Kidney epithelial cell (primary cell): ENCODE measurements around the gene ESR1. TPM values are rescaled to one million over a fixed set of nuclear protein-coding genes. Genes with fewer than 3 reads are reported as not detected.

ENCODE experiments used
- DNase-seq: peaks from one replicate; pipeline ENCODE4 v3.0.0-alpha.2; 2010; ENCODE audit warnings: low read depth
- H3K27me3 ChIP-seq: 2 replicates; pipeline ENCODE4 v1.6.0; 2011; ENCODE audit warnings: low read length; ENCODE audit not compliant: control insufficient read depth, insufficient read depth
- H3K36me3 ChIP-seq: 2 replicates; pipeline ENCODE4 v1.5.1; 2011; ENCODE audit warnings: low read length; ENCODE audit not compliant: control insufficient read depth, insufficient read depth
- H3K4me3 ChIP-seq: 2 replicates; pipeline ENCODE4 v1.5.1; 2011; ENCODE audit warnings: low read depth, mild to moderate bottlenecking, control low read depth, low read length
- total RNA-seq: library from RNA; depleted of rRNA; stranded (reverse); fragments of >200 nt; gene quantifications from 2 replicates; pipeline ENCODE4 v1.2.3, GENCODE V29; 2015
- TF ChIP-seq, protein P1 (sequence below): IDR thresholded peaks from 2 replicates; pipeline ENCODE4 v1.5.1; 2011; ENCODE audit warnings: mild to moderate bottlenecking, moderate library complexity, low read length, control low read depth, inconsistent platforms; ENCODE audit not compliant: insufficient read depth, poor library complexity, severe bottlenecking

The ESR1 gene
- total RNA-seq, 1 donor from 2014 or later = not detected

DNA sequence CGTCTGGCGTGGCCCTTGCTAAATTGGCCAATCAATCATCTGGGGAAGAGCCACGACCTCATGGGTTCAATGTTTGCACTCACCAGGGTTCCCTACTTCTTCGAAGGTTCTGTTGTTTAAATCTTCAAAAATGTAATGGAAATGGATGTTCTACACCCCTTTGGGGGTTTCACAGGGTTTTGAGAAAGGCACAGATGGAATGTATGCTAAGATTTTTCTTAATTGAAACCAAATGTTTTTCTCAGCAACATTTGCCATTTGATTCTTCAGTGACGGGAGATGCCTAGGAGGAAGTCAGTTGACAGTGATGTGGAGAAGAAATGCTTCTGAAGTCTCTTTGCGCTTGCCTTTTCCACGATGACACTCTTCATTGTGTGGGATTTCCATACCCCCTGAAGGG, 312.3 kb downstream of the ESR1 start:
- TF ChIP-seq, protein P1, sequence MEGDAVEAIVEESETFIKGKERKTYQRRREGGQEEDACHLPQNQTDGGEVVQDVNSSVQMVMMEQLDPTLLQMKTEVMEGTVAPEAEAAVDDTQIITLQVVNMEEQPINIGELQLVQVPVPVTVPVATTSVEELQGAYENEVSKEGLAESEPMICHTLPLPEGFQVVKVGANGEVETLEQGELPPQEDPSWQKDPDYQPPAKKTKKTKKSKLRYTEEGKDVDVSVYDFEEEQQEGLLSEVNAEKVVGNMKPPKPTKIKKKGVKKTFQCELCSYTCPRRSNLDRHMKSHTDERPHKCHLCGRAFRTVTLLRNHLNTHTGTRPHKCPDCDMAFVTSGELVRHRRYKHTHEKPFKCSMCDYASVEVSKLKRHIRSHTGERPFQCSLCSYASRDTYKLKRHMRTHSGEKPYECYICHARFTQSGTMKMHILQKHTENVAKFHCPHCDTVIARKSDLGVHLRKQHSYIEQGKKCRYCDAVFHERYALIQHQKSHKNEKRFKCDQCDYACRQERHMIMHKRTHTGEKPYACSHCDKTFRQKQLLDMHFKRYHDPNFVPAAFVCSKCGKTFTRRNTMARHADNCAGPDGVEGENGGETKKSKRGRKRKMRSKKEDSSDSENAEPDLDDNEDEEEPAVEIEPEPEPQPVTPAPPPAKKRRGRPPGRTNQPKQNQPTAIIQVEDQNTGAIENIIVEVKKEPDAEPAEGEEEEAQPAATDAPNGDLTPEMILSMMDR = no peak
- no peaks in the 10 kb centered on the region for H3K27me3 ChIP-seq
- H3K4me3 ChIP-seq = no peak overlapping the region
- DNase-seq = no peak
- H3K36me3 ChIP-seq = no peaks in the 10 kb centered on the region

DNA sequence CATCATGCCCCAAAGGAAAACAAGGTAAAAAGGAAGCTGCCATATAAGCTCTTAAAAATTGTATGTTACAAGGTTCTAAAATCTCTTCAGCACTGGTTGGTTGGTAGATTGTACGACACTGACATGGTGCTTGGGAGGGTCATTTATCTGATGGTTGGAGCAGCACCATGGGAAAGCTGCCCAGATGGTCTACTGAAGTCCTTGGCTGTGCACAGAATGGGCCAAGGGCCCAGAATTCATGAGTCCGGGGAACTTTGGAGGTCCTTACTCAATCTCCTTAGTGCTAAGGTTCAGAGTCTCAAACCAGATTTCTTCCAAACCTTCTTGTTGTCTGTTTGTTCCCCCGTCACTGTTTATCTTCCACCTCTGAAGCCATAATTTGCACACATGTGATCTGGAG, 314.4 kb downstream of the ESR1 start:
- TF ChIP-seq, protein P1 = no peak
- Histone ChIP-seq H3K4me3 (no peak overlapping the region), H3K27me3 (no peaks in the 10 kb centered on the region), H3K36me3 (no peaks in the 10 kb centered on the region)
- DNase-seq = no peak

DNA sequence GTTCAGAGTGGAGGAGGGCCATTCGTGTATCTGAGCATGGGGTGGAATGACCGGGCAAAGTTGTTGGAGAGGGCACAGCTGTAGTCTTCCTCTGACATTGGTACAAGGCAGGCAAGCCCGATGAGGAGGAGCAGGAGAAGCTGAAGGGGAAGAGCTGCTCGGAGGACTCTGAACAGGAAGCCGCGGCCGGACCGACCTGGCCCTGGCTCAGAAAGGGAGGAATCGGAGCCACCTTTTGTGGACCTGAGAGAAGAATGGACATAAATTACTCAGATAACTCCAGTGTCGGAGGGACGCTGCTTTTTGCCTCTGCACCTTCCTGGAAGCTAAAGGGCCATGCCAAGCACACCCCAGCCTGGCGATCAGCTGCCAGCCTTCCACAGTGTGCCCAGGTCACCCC, 315.0 kb downstream of the ESR1 start:
- DNase-seq = no peak
- H3K36me3 ChIP-seq = no peaks in the 10 kb centered on the region
- H3K27me3 ChIP-seq = no peaks in the 10 kb centered on the region
- TF ChIP-seq, protein P1 = no peak
- no peak overlapping the region for H3K4me3 ChIP-seq

DNA sequence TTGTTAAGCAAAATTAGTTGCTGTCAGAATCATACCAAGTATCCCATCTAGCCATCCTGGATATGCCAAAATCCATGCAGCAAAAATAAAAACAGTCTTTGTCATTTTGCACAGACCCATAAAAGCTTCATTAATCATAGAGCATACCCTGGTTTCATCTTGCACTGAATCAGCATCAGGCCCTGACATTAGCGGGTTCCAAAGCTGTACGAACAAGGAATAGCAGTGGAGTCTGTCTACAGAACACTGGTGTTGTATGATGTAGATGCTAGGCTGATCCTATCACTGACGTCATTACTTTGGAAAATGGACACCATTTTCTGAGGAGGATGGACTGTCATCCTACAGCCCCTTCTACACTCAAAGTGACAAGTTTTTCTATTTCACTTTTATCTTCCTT, 315.6 kb downstream of the ESR1 start:
- H3K27me3 ChIP-seq = no peaks in the 10 kb centered on the region
- TF ChIP-seq, protein P1 = no peak
- H3K36me3 ChIP-seq = no peaks in the 10 kb centered on the region
- no peak for DNase-seq
- H3K4me3 ChIP-seq = no peak overlapping the region

DNA sequence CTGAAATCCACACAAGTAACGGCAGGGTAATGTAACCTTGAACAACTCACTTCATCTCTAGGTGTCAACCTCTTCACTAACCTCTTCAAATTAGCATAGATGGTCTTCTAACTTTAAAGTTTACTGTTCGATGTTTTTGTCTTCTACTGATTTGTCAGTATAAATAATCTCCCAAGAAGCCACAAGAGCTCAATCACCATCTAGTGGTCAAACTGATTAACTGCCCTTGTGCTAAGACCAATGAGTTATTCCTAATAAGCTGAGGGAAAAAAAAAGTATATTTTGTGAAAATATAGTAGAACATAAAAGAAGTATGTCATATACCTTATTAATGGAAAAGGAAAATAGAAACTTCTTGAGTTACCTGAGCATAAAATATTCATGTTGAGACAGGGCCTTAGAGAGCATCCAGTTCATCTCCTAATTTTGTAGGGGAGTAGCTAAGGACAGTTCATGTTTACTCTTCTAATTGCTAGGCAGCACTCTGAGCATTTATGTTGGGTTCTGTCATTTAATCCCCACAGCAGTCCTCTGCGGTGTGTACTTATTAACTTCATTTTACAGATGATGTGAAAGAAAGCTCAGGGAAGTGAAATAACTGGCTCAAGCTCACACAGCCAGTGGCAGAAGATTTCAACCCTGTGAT, 317.1 kb downstream of the ESR1 start:
- H3K36me3 ChIP-seq = no peaks in the 10 kb centered on the region

More for the DNA sequence above, 317.1 kb downstream of the ESR1 start:
- TF ChIP-seq, protein P1 = peak; percentile 73
- Histone ChIP-seq H3K27me3 (no peaks in the 10 kb centered on the region), H3K4me3 (no peak overlapping the region)
- DNase-seq = peak; percentile 31
